22Rv1 (cell line): ENCODE data around the gene DMAC1.

Experiments used
- H3K27ac ChIP-seq: fragments of 450-650 bp; 2 replicates; pipeline ENCODE4 v1.5.1; 2017
- ZFX ChIP-seq: fragments of 450-650 bp; IDR thresholded peaks from 2 replicates; pipeline ENCODE4 v1.6.1; 2017; ENCODE audit warnings: antibody characterized with exemption, borderline replicate concordance
- TF ChIP-seq, protein P1 (sequence below): fragments of 450-650 bp; IDR thresholded peaks from 2 replicates; pipeline ENCODE4 v1.5.1; 2017; ENCODE audit warnings: mild to moderate bottlenecking

DMAC1 gene

DNA sequence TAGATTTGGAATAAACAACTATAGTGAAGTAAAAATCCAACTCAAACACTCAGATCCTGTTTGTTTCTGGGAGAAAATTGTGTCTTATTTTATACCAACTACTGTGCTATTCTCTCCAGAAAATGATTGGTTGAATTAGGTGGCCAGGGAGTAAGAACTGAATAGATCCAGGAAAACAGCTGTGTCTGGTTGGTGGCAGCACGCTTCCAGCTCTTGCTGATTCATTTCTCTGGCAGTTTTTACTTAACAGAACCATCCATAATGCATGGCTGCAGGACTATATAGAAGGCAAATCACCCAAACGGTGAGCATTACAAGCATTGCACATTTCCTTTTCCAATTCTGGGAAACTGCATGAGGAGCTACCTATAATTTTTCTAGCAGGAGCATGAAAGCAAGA is 29.5 kb downstream of the DMAC1 start:
- TF ChIP-seq, protein P1, sequence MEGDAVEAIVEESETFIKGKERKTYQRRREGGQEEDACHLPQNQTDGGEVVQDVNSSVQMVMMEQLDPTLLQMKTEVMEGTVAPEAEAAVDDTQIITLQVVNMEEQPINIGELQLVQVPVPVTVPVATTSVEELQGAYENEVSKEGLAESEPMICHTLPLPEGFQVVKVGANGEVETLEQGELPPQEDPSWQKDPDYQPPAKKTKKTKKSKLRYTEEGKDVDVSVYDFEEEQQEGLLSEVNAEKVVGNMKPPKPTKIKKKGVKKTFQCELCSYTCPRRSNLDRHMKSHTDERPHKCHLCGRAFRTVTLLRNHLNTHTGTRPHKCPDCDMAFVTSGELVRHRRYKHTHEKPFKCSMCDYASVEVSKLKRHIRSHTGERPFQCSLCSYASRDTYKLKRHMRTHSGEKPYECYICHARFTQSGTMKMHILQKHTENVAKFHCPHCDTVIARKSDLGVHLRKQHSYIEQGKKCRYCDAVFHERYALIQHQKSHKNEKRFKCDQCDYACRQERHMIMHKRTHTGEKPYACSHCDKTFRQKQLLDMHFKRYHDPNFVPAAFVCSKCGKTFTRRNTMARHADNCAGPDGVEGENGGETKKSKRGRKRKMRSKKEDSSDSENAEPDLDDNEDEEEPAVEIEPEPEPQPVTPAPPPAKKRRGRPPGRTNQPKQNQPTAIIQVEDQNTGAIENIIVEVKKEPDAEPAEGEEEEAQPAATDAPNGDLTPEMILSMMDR: no peak
- no peak for TF ChIP-seq ZFX
- no peak overlapping the region for H3K27ac ChIP-seq

DNA sequence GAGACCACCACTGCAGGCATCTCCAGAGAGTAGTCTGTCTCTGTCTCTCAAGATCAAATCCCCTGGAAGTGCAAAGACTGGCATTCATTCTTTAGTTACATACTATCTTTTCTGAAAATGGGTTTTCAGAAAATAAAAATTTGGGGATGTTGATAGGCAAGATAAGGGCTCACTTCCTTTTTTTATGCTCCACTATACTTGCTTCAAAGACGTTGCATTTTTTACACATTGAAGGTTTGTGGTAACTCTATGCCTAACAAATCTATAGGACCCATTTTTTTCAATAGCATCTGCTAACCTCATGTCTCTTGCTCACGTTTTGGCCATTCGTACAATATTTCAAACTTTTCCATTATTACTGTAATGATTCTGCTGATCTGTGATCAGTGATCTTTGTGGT is 37.0 kb downstream of the DMAC1 start:
- TF ChIP-seq ZFX: no peak
- TF ChIP-seq, protein P1: no peak
- H3K27ac ChIP-seq: no peak overlapping the region

DNA sequence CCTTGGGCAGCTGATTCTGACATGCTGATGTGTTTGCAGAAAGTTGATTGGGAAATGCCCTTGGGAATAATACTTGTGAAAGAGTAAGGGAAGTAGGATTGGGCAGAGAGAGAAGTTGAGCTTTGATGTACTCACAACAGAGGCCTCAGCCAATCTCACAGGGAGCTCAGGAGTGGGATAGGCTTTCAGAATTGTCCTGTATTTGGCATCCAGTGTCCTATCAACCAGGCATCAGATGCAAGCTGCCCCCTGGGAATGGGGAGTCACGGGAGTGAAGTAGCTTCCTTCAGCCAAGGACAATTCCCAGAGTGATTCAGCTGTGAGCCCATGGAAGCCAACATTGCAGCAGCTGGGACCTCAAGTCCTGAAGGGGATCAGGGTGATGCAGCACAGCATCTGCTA is 39.6 kb downstream of the DMAC1 start:
- no peak overlapping the region for H3K27ac ChIP-seq
- TF ChIP-seq, protein P1: no peak
- TF ChIP-seq ZFX: no peak

GRCh38 chr9:7756088-7756487 is 43.5 kb downstream of the DMAC1 start:
- TF ChIP-seq, protein P1: no peak
- TF ChIP-seq ZFX: no peak
- H3K27ac ChIP-seq: no peak overlapping the region

DNA sequence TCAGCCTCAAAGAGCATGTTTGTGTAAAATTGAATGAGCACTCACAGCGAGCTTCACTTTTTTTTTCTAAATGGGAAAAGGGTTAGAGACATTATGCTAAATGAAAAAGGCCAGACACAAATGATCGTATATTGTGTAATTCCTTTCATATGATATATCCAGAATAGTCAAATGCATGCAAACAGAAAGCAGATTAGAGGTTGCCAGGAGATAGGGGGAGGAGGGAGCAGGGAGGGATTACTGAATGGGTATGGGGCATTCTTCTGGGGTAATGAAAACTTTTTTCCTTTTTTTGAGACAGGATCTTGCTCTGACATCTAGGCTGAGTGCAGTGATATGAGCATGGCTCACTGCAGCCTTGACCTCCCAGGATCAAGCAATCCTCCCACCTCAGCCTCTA is 47.1 kb downstream of the DMAC1 start:
- TF ChIP-seq, protein P1: no peak
- no peak for TF ChIP-seq ZFX
- no peak overlapping the region for H3K27ac ChIP-seq
